CD1c-positive myeloid dendritic cell (primary cell): ENCODE data around the gene SHQ1.
A peak's percentile ranks its signal among the peaks of the same experiment; 100 is the strongest.

Experiments used
- DNase-seq: peaks from one replicate; pipeline ENCODE4 v3.0.0-alpha.2; 2016; ENCODE audit errors: extremely low spot score

The SHQ1 gene

GRCh38 chr3:72847751-72848702 lies at the start of gene SHQ1:
Gene SHQ1 (minus strand): TSS chr3:72848445. CDS start chr3:72848340, 105 bp downstream.
- peak; percentile 99 for DNase-seq

GRCh38 chr3:72897758-72898007 lies 49.4 kb upstream of the SHQ1 start:
- DNase-seq: no peak

- no peak for DNase-seq
Observed at GRCh38 chr3:72896996-72897757, 48.9 kb upstream of the SHQ1 start.

GRCh38 chr3:72894976-72895552 lies 46.8 kb upstream of the SHQ1 start:
- DNase-seq: peak; percentile 8

GRCh38 chr3:72892870-72893269 lies 44.6 kb upstream of the SHQ1 start:
- DNase-seq: no peak

- no peak for DNase-seq
Observed at GRCh38 chr3:72892081-72892775, 44.0 kb upstream of the SHQ1 start.

GRCh38 chr3:72891053-72891855 lies 43.0 kb upstream of the SHQ1 start:
- DNase-seq: no peak

- no peak for DNase-seq
Observed at GRCh38 chr3:72890166-72890925, 42.1 kb upstream of the SHQ1 start.

GRCh38 chr3:72889310-72890165 lies 41.3 kb upstream of the SHQ1 start:
- no peak for DNase-seq

- DNase-seq: no peak
Observed at GRCh38 chr3:72888546-72889309, 40.5 kb upstream of the SHQ1 start.

GRCh38 chr3:72887705-72888545 lies 39.7 kb upstream of the SHQ1 start, which contains the start of gene GXYLT2:
Gene GXYLT2 (plus strand): TSS chr3:72888046. CDS start chr3:72888234, 188 bp downstream.
- DNase-seq: peak; percentile 21

- no peak for DNase-seq
Observed at GRCh38 chr3:72887343-72887704, 39.1 kb upstream of the SHQ1 start.

- no peak for DNase-seq
Observed at GRCh38 chr3:72872183-72872582, 23.9 kb upstream of the SHQ1 start.

- no peak for DNase-seq
Observed at GRCh38 chr3:72862314-72863090, 14.3 kb upstream of the SHQ1 start.

- DNase-seq: no peak
Observed at GRCh38 chr3:72860846-72861245, 12.6 kb upstream of the SHQ1 start.

- no peak for DNase-seq
Observed at GRCh38 chr3:72860053-72860452, 11.8 kb upstream of the SHQ1 start.

GRCh38 chr3:72855001-72855400 lies 6.8 kb upstream of the SHQ1 start:
- no peak for DNase-seq
